B cell (primary cell): ENCODE data around the gene FOLH1. TPM values are rescaled to one million over a fixed set of nuclear protein-coding genes. Genes with fewer than 3 reads are reported as not detected.
"Not testable (repeated sequence)": the region's sequence is repeated elsewhere in the genome, so short reads cannot be mapped to it uniquely, and the experiment has no call there.

ENCODE experiments used
- ATAC-seq: fragments of 200-7000 bp; cut with Tn5 transposase; one replicate; pipeline ENCODE4 v1.10.0; 2021; ENCODE audit warnings: low read depth, mild to moderate bottlenecking, moderate number of reproducible peaks, moderate library complexity
- CTCF ChIA-PET: fragments of 350-600 bp; sonication (Branson Sonifier 250); formaldehyde crosslinking; loops from one replicate; lab custom pipeline; 2021; ENCODE audit warnings: antibody characterized with exemption, inconsistent platforms; lab: Charles Lee
- POLR2A ChIA-PET: fragments of 350-600 bp; sonication (Branson Sonifier 250); formaldehyde crosslinking; loops from one replicate; lab custom pipeline; 2021; ENCODE audit warnings: antibody characterized with exemption; lab: Charles Lee
- DNase-seq: peaks from one replicate; pipeline ENCODE4 v3.0.0; 2013
- H2AFZ ChIP-seq: 2 replicates; pipeline ENCODE4 v1.6.1; 2012; ENCODE audit warnings: mild to moderate bottlenecking, low read depth, low read length; ENCODE audit not compliant: insufficient read depth, poor library complexity, severe bottlenecking
- H3K27ac ChIP-seq, 2 donors: 1 replicate in 1 of 2; 2 replicates in 1 of 2; pipeline ENCODE4 v1.5.1; 2012 to 2013; ENCODE audit warnings: low read length in 2 of 2, mild to moderate bottlenecking in 2 of 2, moderate library complexity in 1 of 2
- H3K27me3 ChIP-seq, 4 experiments: fragments of 200-600 bp in 1 of 4; sonication (generic) in 1 of 4; replicated peaks in 1 of 4; 1 replicate in 2 of 4; 2 replicates in 2 of 4; pipeline versions ENCODE4 v1.6.1 to v1.7.0; 2013 to 2016; ENCODE audit warnings: low read length in 3 of 4, mild to moderate bottlenecking in 2 of 4, mixed read lengths in 1 of 4, moderate library complexity in 1 of 4; ENCODE audit not compliant: insufficient read depth in 4 of 4, control insufficient read depth in 3 of 4; ENCODE audit errors: control extremely low read depth in 1 of 4
- H3K36me3 ChIP-seq, 2 experiments: replicated peaks in 1 of 2; 1 replicate in 1 of 2; 2 replicates in 1 of 2; pipeline versions ENCODE4 v1.6.1 to v1.7.1; 2013; ENCODE audit warnings: low read length in 1 of 2; ENCODE audit not compliant: insufficient read depth in 2 of 2, control insufficient read depth in 1 of 2; ENCODE audit errors: control extremely low read depth in 1 of 2, extremely low read depth in 1 of 2
- H3K4me1 ChIP-seq, 2 donors: fragments of 200-600 bp in 1 of 2; sonication (generic) in 1 of 2; 1 replicate in 1 of 2; 2 replicates in 1 of 2; pipeline versions ENCODE4 v1.5.1 to v1.6.1; 2013 to 2017; ENCODE audit warnings: low read length in 2 of 2; ENCODE audit not compliant: control insufficient read depth in 2 of 2, insufficient read depth in 2 of 2
- H3K4me2 ChIP-seq: replicated peaks from 2 replicates; pipeline ENCODE3; 2012; ENCODE audit warnings: mild to moderate bottlenecking, low read depth, low read length; ENCODE audit not compliant: poor library complexity, severe bottlenecking
- H3K4me3 ChIP-seq, 5 experiments: fragments of 200-600 bp in 1 of 5; sonication (generic) in 1 of 5; 1 replicate in 3 of 5; 2 replicates in 2 of 5; pipeline versions ENCODE4 v1.5.1 to v1.7.0; 2011 to 2016; ENCODE audit warnings: low read length in 4 of 5, mild to moderate bottlenecking in 4 of 5, low read depth in 2 of 5, control low read depth in 1 of 5, moderate library complexity in 1 of 5; ENCODE audit not compliant: insufficient read depth in 1 of 5; ENCODE audit errors: control extremely low read depth in 1 of 5, extremely low read depth in 1 of 5
- H3K79me2 ChIP-seq: fragments of 200-600 bp; sonication (generic); one replicate; pipeline ENCODE4 v1.6.0; 2016; ENCODE audit warnings: low read length; ENCODE audit not compliant: control insufficient read depth, insufficient read depth
- H3K9ac ChIP-seq: fragments of 200-600 bp; sonication (generic); 2 replicates; pipeline ENCODE4 v1.6.1; 2017; ENCODE audit warnings: mild to moderate bottlenecking, low read length, moderate library complexity
- H3K9me3 ChIP-seq, 3 donors: one replicate each; pipeline versions ENCODE4 v1.6.1 to v1.7.1; 2013; ENCODE audit warnings: low read length in 2 of 3; ENCODE audit not compliant: control insufficient read depth in 2 of 3, insufficient read depth in 1 of 3; ENCODE audit errors: control extremely low read depth in 1 of 3
- H4K20me1 ChIP-seq: 2 replicates; pipeline ENCODE4 v1.6.0; 2012; ENCODE audit warnings: mild to moderate bottlenecking, low read length; ENCODE audit not compliant: insufficient read depth, control insufficient read depth, poor library complexity, severe bottlenecking
- H3K27ac Mint-ChIP-seq: one replicate; pipeline ENCODE4 v1.8.0; 2021; ENCODE audit warnings: mixed read lengths
- H3K27me3 Mint-ChIP-seq: one replicate; pipeline ENCODE4 v1.8.0; 2021; ENCODE audit warnings: mixed read lengths
- H3K4me1 Mint-ChIP-seq: one replicate; pipeline ENCODE4 v1.8.0; 2021; ENCODE audit warnings: mixed read lengths
- H3K4me3 Mint-ChIP-seq: one replicate; pipeline ENCODE4 v1.8.0; 2021; ENCODE audit warnings: mixed read lengths
- H3K9me3 Mint-ChIP-seq: one replicate; pipeline ENCODE4 v1.8.0; 2022; ENCODE audit warnings: mixed read lengths; ENCODE audit not compliant: insufficient read depth
- CTCF ChIP-seq: fragments of 200-600 bp; IDR thresholded peaks from one replicate; pipeline ENCODE4 v1.8.0; 2022; ENCODE audit warnings: antibody characterized with exemption, mild to moderate bottlenecking
- EZH2 ChIP-seq: IDR thresholded peaks from 2 replicates; pipeline ENCODE4 v1.6.1; 2012; ENCODE audit warnings: borderline replicate concordance, low read depth, mild to moderate bottlenecking, moderate library complexity, low read length; ENCODE audit not compliant: insufficient read depth, poor library complexity, severe bottlenecking
- WGBS: methylation state at CpG from one replicate; pipeline ENCODE4 v1.1.5; 2013; ENCODE audit warnings: missing lambda C conversion rate; ENCODE audit not compliant: insufficient coverage; 5-methylcytosine and 5-hydroxymethylcytosine counted together
- intact Hi-C: fragments of 100-400 bp; cut with micrococcal nuclease; formaldehyde crosslinking; loops from one replicate; pipeline ENCODE4 v1.10.0; 2022
- polyA minus RNA-seq: library from RNA; depleted of rRNA, polyadenylated mRNA; stranded (reverse); fragments of >200 nt; gene quantifications from 2 replicates; pipeline ENCODE4 v1.2.3, GENCODE V29; 2012
- polyA plus RNA-seq: library from polyadenylated mRNA; depleted of rRNA; stranded (reverse); fragments of >200 nt; gene quantifications from 2 replicates; pipeline ENCODE4 v1.2.3, GENCODE V29; 2012
- total RNA-seq, 2 donors: library from RNA; stranded (reverse); fragments of 120-200 nt in 1 of 2; gene quantifications; 1 replicate in 1 of 2; 2 replicates in 1 of 2; pipeline versions ENCODE4 v1.2.3 to v1.2.4, GENCODE V29; 2013 to 2022

The FOLH1 gene
- total RNA-seq (not detected in 2 replicates), polyA plus RNA-seq (not detected in 2 replicates), polyA minus RNA-seq (not detected in 2 replicates)
- not detected for total RNA-seq (2013)

DNA sequence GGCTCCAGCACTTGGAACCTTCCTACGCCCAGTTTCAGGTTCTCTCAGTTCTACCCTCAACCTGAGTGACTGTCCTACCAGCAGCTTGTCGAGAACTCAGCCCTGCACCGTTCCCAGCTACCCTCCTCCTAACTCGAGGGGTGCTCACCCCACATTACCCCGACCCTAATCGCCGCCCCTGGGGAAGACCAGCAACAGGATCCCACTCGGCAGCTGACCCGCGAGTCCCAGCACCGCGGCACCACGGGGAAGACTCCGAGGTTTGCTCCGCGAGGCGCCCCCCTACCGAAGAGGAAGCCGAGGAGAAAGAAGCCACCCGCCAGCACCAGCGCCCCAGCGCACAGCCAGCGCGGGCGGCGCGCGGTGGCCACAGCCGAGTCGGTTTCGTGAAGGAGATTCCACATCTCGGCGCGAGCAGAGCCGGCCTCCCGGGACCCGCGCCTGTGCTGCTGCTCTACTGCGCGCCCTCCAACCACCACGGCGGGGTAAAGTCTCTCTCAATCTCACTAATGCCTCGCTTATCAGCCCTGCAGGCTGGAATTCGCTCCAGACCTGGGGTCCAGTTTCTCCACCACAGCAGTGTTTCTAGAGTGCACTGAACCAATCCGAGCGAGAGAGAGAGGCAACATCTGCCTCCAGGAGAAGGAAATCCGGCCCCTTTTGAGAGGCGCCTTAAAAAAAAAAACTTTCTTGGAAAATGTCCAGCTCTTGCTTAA, at the start of gene FOLH1:
TSS of gene FOLH1 (minus strand) at position 597 of the 716 bp plus-strand sequence. CDS start at position 404, 193 bp downstream.
- H2AFZ ChIP-seq, result peak within 1 kb of the TSS; percentile 33
- peaks cover 0 to 7% (median 3%) of the 10 kb centered on the region in 4 experiments for H3K27me3 ChIP-seq
- WGBS, result 8% methylated on average over 44 of the region's 48 CpGs
- CTCF ChIA-PET, result no interaction called here
- H3K79me2 ChIP-seq, result no peaks in the 10 kb centered on the region
- intact Hi-C loops, result no loop called here
- no peaks in the 10 kb centered on the region for H4K20me1 ChIP-seq
- no peaks in the 10 kb centered on the region for H3K4me1 ChIP-seq
- Mint-ChIP-seq H3K4me3 (no peak within 1 kb of the TSS), H3K9me3 (peaks cover 2% of the 10 kb centered on the region), H3K27me3 (peaks cover 3% of the 10 kb centered on the region), H3K4me1 (no peaks in the 10 kb centered on the region), H3K27ac (no peak within 1 kb of the TSS)
- no peak within 1 kb of the TSS for H3K27ac ChIP-seq
- H3K4me2 ChIP-seq, result no peak within 1 kb of the TSS
- H3K4me3 ChIP-seq, result no peak within 1 kb of the TSS
- DNase-seq (no peak), ATAC-seq (no peak)
- H3K9ac ChIP-seq, result no peak within 1 kb of the TSS
- peaks cover 0 to 6% (median 0%) of the 10 kb centered on the region in 3 donors for H3K9me3 ChIP-seq
- no peak for TF ChIP-seq EZH2
- TF ChIP-seq CTCF, result no peak
- no peaks in the 10 kb centered on the region for H3K36me3 ChIP-seq
- POLR2A ChIA-PET, result no interaction called here

- H3K27me3 ChIP-seq, intact Hi-C loops, H3K27me3 Mint-ChIP-seq, H3K4me2 ChIP-seq, H3K9me3 Mint-ChIP-seq, CTCF ChIA-PET, H3K4me3 ChIP-seq, H4K20me1 ChIP-seq, DNase-seq, H3K79me2 ChIP-seq, H3K4me3 Mint-ChIP-seq, H2AFZ ChIP-seq, H3K27ac Mint-ChIP-seq, H3K4me1 Mint-ChIP-seq, ATAC-seq, H3K4me1 ChIP-seq, H3K36me3 ChIP-seq, H3K27ac ChIP-seq, H3K9ac ChIP-seq, POLR2A ChIA-PET, H3K9me3 ChIP-seq: not testable (repeated sequence)
- 100% methylated on average over 1 of the region's 2 CpGs for WGBS
Measured at GRCh38 chr11:49255148-49255547, 46.7 kb upstream of the FOLH1 start.

- H3K27ac Mint-ChIP-seq, ATAC-seq, H3K27ac ChIP-seq, DNase-seq, CTCF ChIA-PET, H3K4me1 ChIP-seq, H3K4me3 ChIP-seq, H3K9me3 ChIP-seq, H2AFZ ChIP-seq, intact Hi-C loops, POLR2A ChIA-PET, H3K4me3 Mint-ChIP-seq, H3K9ac ChIP-seq, H3K27me3 Mint-ChIP-seq, H3K9me3 Mint-ChIP-seq, H3K4me2 ChIP-seq, H3K79me2 ChIP-seq, H4K20me1 ChIP-seq, H3K36me3 ChIP-seq, H3K4me1 Mint-ChIP-seq, H3K27me3 ChIP-seq: not testable (repeated sequence)
- 63% methylated on average over 1 of the region's 5 CpGs for WGBS
Measured at GRCh38 chr11:49251212-49251611, 42.8 kb upstream of the FOLH1 start.
